Kidney (tissue), 14 donors: ENCODE results near the gene ZNF609. TPM values are rescaled to one million over a fixed set of nuclear protein-coding genes. Genes with fewer than 3 reads are reported as not detected.

Source experiments
- DNase-seq, 5 donors: peaks; one replicate each; pipeline ENCODE4 v3.0.0-alpha.2; 2013 to 2020
- FAIRE-seq: peaks from 2 replicates; lab custom pipeline; 2012; peaks lifted over from hg19 to GRCh38; lab: Jason Lieb, UNC
- H3K27ac ChIP-seq, 2 donors: one replicate each; pipeline ENCODE4 v1.7.0; 2013; ENCODE audit warnings: low read depth in 2 of 2, low read length in 2 of 2, inconsistent platforms in 1 of 2
- H3K27me3 ChIP-seq: one replicate; pipeline ENCODE4 v1.7.1; 2013; ENCODE audit warnings: low read length, inconsistent platforms; ENCODE audit not compliant: control insufficient read depth, insufficient read depth
- H3K36me3 ChIP-seq, 3 donors: one replicate each; pipeline versions ENCODE4 v1.7.0 to v1.7.1; 2013; ENCODE audit warnings: low read length in 3 of 3, control low read depth in 1 of 3, inconsistent platforms in 1 of 3; ENCODE audit not compliant: insufficient read depth in 3 of 3, control insufficient read depth in 2 of 3
- H3K4me1 ChIP-seq, 3 donors: one replicate each; pipeline versions ENCODE4 v1.7.0 to v1.7.1; 2013; ENCODE audit warnings: low read length in 3 of 3, inconsistent platforms in 1 of 3, low read depth in 1 of 3; ENCODE audit not compliant: control insufficient read depth in 2 of 3, insufficient read depth in 2 of 3
- H3K4me3 ChIP-seq, 3 donors: one replicate each; pipeline versions ENCODE4 v1.7.0 to v1.8.1; 2013; ENCODE audit warnings: low read length in 3 of 3, control low read depth in 1 of 3, inconsistent platforms in 1 of 3
- H3K9ac ChIP-seq, 3 donors: one replicate each; pipeline versions ENCODE4 v1.7.0 to v1.7.1; 2013; ENCODE audit warnings: low read length in 3 of 3, control low read depth in 1 of 3, inconsistent platforms in 1 of 3
- H3K9me3 ChIP-seq, 3 donors: one replicate each; pipeline versions ENCODE4 v1.7.0 to v1.7.1; 2013; ENCODE audit warnings: low read length in 3 of 3, control low read depth in 1 of 3, inconsistent platforms in 1 of 3; ENCODE audit not compliant: control insufficient read depth in 2 of 3, insufficient read depth in 1 of 3
- intact Hi-C: fragments of 100-400 bp; cut with DNase I; formaldehyde crosslinking; loops from one replicate; pipeline ENCODE4 v1.11.1; 2022
- polyA plus RNA-seq: library from polyadenylated mRNA; stranded (reverse); fragments of 350-450 nt; fragmentation: Illumina TruSeq; extraction: RNeasy Lipid Tissue Mini Kit (QIAGEN cat#74804); gene quantifications from one replicate; pipeline ENCODE4 v1.2.3, GENCODE V29; 2014; ENCODE audit warnings: low read depth, low replicate concordance; ENCODE audit not compliant: insufficient read depth
- total RNA-seq: library from RNA; stranded (reverse); fragmentation: NEBNext Ultra II Directional; extraction: Animal tissue kit (Norgen Biotek cat#: 25700); gene quantifications from one replicate; pipeline ENCODE4 v1.2.1, GENCODE V29; 2021
- TF ChIP-seq, protein P1 (sequence below): IDR thresholded peaks from 3 replicates; pipeline ENCODE4 v1.5.1; 2012; ENCODE audit warnings: mild to moderate bottlenecking, moderate library complexity, borderline replicate concordance; ENCODE audit not compliant: insufficient read depth; ENCODE audit errors: extremely low read depth
- donor health status: control.
- donor health status: control.
- donor health status: control.
- donor health status: control.
- donor health status: control.
- donor health status: DM: yes; HTN: yes; CAD: no.
- donor health status: Normal renal cell carcinoma (clear cell type).

The ZNF609 gene
- total and polyA plus RNA-seq, 2 donors from 2014 or later: 3.1 to 37.2 TPM

DNA sequence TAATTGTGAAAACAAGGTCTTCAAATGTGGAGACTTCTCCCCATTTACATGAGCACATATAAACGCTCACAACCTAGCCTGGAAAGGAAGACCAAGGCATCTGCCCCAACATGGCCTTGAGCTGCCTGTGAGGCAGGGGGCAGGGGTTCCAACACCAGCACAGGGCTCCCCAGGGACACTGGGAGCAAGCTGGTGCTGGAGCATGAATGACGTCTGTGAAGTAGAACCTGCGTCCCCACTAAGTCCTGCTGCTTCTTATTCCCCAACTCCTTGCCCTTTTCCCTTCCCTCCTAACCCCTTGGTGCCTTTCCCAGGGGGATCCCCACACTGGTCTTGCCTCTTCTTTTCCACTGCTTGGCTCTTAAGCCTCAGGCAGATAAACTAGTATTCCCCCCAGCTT, 221.9 kb downstream of the ZNF609 start:
- H3K36me3 ChIP-seq: peaks cover 12 to 39% (median 27%) of the 10 kb centered on the region in 3 donors
- intact Hi-C loops: no loop called here
- FAIRE-seq: no peak

DNA sequence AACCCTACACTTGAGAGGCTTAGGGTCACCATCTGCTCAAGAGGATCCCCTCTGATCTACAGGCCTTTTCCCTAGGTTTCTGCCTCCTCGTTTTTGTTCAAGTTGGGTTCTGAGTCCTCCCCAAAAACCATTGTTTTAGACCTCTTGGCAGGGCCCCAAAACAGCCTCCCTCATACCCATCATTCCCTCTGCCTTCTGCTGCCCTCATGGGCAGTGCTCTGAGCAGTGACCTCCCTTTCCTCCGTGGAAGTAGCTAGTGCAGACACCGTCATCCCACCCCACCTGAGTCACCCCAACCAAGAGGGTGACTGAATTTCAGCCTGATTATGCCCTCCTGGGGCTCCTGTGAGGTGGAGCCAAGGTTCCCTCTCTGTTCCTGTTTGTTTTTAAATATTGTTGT, 223.0 kb downstream of the ZNF609 start:
- TF ChIP-seq, protein P1, sequence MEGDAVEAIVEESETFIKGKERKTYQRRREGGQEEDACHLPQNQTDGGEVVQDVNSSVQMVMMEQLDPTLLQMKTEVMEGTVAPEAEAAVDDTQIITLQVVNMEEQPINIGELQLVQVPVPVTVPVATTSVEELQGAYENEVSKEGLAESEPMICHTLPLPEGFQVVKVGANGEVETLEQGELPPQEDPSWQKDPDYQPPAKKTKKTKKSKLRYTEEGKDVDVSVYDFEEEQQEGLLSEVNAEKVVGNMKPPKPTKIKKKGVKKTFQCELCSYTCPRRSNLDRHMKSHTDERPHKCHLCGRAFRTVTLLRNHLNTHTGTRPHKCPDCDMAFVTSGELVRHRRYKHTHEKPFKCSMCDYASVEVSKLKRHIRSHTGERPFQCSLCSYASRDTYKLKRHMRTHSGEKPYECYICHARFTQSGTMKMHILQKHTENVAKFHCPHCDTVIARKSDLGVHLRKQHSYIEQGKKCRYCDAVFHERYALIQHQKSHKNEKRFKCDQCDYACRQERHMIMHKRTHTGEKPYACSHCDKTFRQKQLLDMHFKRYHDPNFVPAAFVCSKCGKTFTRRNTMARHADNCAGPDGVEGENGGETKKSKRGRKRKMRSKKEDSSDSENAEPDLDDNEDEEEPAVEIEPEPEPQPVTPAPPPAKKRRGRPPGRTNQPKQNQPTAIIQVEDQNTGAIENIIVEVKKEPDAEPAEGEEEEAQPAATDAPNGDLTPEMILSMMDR: no peak
- Histone ChIP-seq H3K36me3 (peaks cover 8 to 38% (median 24%) of the 10 kb centered on the region in 3 donors), H3K4me3 (no peak overlapping the region), H3K4me1 (peaks cover 2 to 11% (median 10%) of the 10 kb centered on the region in 3 donors), H3K27ac (no peak overlapping the region), H3K27me3 (no peaks in the 10 kb centered on the region), H3K9ac (no peak overlapping the region), H3K9me3 (no peaks in the 10 kb centered on the region)
- FAIRE-seq: no peak
- intact Hi-C loops: no loop called here
- no peak for DNase-seq

More for the DNA sequence above, 221.9 kb downstream of the ZNF609 start:
- TF ChIP-seq, protein P1: no peak
- H3K9me3 ChIP-seq: no peaks in the 10 kb centered on the region
- no peak overlapping the region for H3K27ac ChIP-seq
- no peak overlapping the region for H3K9ac ChIP-seq
- H3K27me3 ChIP-seq: no peaks in the 10 kb centered on the region
- DNase-seq: no peak
- peaks cover 2 to 4% (median 3%) of the 10 kb centered on the region in 3 donors for H3K4me1 ChIP-seq
- H3K4me3 ChIP-seq: no peak overlapping the region

DNA sequence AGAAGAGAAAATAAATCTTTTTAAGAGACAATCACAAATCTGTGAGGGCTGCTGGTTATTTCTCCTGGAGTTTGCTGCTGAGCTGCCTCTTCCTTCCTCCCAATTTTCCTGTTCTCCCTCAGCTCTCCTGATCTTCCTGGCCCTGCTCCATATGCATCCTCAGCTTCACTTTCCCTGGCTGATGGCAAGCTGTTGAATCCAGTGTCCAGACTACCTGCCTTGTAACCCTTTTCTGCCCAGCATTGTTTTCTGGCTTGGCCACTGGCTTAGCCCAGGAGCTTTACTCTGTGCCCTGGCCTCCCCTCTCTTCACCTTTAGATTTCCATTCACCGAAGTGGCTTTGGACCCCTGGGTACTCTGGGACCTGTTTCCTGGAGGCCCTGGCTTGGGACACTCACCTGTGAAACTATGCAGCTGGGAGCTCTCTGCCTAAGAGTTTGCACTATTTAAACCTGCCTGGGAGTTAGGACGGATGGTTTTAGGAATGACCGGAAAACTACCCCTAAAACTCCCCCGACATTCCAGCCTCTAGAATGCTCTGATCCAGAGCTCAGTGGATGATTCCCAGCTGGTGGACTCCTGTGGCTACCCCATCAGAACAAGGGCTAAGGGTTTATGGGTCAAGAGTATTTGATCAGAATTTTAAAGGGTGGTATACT, 225.0 kb downstream of the ZNF609 start:
- intact Hi-C loops: no loop called here
- no peak overlapping the region for H3K9ac ChIP-seq
- FAIRE-seq: no peak
- H3K27ac ChIP-seq: no peak overlapping the region
- no peaks in the 10 kb centered on the region for H3K9me3 ChIP-seq
- no peak overlapping the region for H3K4me3 ChIP-seq
- no peaks in the 10 kb centered on the region for H3K27me3 ChIP-seq
- H3K36me3 ChIP-seq: peaks cover 8 to 38% (median 19%) of the 10 kb centered on the region in 3 donors
- H3K4me1 ChIP-seq: peaks cover 2 to 17% (median 13%) of the 10 kb centered on the region in 3 donors
- DNase-seq: peak in 4 of 5 donors; percentile 67 to 92 (median 79)
- TF ChIP-seq, protein P1: no peak
